GDM1 (cell line): Measurements from ENCODE around the gene RBM25.

Source experiments
- DNase-seq: peaks from one replicate; lab custom pipeline; 2025; lab: John Stamatoyannopoulos, UW

The RBM25 gene

DNA sequence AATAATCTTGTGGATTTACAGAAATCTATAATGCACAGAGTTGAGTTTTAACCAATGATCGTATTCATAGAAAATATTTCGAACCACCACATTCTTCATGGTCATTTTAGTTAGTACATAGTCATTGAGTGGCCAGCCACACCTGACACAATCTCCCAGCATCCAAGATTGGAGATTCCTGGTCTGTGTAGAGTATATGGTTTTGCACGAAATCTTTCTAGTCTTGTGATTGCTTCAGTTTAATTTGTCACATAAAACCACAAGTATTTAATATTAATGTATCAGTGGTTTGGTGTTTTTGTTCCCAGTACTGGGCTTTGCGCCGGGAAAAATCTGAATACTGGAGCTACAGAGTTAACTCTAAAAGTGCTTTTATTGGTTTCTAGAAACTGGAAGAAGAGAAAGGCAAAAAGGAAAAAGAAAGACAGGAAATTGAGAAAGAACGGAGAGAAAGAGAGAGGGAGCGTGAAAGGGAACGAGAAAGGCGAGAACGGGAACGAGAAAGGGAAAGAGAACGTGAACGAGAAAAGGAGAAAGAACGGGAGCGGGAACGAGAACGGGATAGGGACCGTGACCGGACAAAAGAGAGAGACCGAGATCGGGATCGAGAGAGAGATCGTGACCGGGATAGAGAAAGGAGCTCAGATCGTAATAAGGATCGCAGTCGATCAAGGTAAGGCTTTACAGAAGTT lies 44.6 kb downstream of the RBM25 start:
- no peak for DNase-seq

- DNase-seq: no peak
Measured at GRCh38 chr14:73105050-73105449, 46.7 kb downstream of the RBM25 start.

- no peak for DNase-seq
Measured at GRCh38 chr14:73105727-73106126, 47.4 kb downstream of the RBM25 start.

DNA sequence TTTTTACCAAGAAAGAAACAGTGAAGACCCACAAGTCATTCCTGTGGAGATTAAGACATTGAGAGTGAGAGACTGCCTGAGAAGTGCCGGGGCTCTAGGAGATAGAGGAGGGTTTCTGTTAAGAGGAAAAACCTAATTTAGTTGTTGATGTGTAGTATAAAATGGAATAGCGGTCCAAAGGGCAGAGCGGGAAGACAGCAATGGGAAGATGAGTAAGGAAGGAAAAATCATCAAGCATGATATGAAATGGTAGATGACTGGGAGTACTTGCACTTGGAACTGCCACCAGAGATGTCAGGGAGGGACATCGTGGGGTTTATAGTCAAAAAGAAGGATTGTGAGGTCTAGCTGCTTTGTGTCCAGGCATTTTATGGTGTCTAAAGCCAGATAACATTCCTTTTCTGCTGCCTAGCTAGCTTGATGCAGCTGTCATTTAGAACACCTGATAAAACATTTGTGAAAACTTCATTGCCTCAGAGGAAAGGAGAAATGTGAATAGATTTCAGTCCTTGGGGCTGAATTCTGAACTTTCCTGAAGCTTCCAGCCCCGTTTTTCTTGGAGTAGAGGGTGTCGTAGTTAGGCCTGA lies 57.8 kb downstream of the RBM25 start:
- no peak for DNase-seq

GRCh38 chr14:73124180-73124894 lies 66.0 kb downstream of the RBM25 start:
- no peak for DNase-seq

DNA sequence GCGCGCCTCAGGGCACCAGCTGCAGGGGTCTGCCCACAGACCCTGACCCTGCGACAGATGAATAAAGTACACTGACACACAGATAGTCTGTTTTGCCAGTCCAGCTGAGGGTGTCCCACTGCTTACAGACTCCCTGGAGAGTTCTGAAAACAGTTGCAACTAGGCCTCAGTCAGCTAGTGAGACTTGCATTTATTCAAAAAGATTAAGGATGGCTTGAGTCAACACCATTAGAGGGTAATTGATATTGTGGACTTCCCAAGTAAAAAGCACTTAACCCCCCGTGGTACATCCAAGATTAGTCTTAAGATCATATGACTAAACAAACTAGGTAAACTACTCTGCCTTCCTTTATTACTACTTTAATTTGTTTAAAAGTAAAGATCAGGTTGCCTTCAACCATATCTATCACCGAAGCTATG lies 66.8 kb downstream of the RBM25 start:
- DNase-seq: no peak

GRCh38 chr14:73125746-73126145 lies 67.4 kb downstream of the RBM25 start:
- DNase-seq: no peak

DNA sequence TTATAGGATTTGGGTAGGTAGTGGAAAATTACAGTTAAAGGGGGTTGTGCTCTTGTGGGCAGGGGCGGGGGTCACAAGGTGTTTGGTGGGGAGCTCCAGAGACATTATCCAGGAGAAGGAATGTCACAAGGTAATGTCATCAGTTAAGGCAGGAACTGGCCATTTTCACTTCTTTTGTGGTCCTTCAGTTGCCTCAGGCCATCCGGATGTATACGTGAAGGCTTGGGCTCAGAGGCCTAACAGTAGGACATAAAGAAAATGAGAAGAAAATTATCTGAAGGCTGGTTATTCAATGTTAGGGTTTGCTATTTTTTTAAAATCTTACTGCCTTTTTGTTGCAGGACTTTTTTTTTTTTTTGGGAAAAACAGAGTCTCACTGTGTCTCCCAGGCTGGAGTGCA lies 75.5 kb downstream of the RBM25 start:
- DNase-seq: no peak

DNA sequence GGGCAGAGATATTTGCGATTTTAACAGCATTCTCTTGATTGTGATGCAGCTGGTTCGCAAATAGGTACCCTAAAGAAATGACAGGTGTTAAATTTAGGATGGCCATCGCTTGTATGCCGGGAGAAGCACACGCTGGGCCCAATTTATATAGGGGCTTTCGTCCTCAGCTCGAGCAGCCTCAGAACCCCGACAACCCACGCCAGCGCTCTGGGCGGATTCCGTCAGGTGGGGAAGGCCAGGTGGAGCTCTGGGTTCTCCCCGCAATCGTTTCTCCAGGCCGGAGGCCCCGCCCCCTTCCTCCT lies 77.7 kb downstream of the RBM25 start:
- no peak for DNase-seq

- peak; percentile 89 for DNase-seq
Measured at GRCh38 chr14:73136387-73137225, 78.3 kb downstream of the RBM25 start, which contains the start of gene PSEN1. PSEN1 (plus strand) TSS chr14:73136507; CDS start chr14:73148020, 11,513 bp downstream.

GRCh38 chr14:73140811-73141323 lies 82.5 kb downstream of the RBM25 start:
- DNase-seq: no peak

- no peak for DNase-seq
Measured at GRCh38 chr14:73142216-73142615, 83.9 kb downstream of the RBM25 start.

DNA sequence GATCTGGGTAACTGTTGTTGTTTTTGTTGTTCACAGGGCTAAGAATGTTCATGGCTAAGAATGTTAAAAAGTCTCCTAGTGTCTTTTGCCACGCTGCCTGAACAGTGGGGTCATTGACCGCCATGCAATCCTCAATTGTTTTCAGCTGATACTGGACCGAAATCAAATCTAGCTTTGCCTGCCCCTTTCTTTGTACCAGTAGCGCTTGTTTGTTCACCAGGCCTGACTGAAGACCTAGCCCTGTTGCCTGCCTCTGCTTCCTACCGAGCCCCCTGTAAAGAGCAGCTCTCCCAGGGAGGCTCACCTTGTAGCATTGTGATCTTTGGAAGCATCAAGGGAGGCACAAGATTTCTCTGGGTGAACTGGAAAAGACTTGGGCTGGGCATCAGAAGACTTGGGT lies 84.7 kb downstream of the RBM25 start:
- DNase-seq: no peak

DNA sequence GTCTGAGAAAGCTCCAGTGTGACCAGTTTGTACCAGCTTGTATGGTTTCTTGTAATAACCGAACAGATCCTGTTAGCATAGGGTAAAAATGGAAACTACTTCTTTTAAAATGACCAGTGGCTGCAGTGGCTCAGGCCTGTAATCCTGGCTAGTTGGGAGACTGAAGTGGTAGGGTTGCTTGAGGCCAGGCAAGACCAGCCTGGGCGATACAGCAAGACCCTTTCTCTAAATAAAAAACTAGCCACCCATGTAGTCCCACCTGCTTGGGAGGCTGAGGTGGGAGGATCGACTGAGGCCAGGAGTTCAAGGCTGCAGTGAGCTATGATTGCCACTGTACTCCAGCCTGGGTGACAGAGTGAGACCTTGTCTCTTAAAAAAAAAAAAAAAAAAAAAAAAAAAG lies 85.3 kb downstream of the RBM25 start:
- no peak for DNase-seq

DNA sequence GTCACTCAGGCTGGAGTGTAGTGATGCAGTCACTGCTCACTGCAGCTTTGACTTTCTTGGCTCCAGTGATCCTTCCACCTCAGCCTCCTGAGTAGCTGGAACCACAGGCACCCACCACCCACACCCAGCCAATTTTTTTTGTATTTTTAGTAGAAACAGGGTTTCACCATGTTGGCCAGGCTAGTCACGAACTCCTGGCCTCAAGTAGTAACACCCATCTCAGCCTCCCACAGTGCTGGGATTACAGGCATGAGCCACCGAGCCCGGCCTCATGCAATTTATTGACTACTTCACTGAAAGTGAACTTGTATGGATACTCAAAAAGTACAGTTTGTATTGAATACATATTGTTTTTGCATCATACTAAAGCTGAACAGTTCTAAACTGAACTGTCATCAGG lies 87.0 kb downstream of the RBM25 start:
- no peak for DNase-seq

DNA sequence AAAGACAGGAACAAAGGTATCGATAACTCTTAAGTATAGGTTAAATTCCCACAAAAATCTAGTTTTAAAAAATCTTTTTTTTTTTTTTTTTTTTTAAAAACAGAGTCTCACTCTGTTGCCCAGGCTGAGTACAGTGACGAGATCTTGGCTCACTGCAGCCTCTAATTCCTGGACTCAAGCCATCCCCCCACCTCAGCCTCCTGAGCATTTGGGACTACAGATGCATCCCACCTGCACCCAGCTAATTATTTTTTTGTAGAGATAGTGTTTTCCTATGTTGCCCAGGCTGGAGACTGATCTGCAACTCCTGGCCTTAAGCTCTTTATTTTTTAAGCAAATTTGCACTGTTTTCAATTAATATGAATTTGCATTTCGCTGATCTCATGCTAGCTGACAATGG lies 87.8 kb downstream of the RBM25 start:
- no peak for DNase-seq

- DNase-seq: no peak
Measured at GRCh38 chr14:73149753-73150152, 91.4 kb downstream of the RBM25 start.

DNA sequence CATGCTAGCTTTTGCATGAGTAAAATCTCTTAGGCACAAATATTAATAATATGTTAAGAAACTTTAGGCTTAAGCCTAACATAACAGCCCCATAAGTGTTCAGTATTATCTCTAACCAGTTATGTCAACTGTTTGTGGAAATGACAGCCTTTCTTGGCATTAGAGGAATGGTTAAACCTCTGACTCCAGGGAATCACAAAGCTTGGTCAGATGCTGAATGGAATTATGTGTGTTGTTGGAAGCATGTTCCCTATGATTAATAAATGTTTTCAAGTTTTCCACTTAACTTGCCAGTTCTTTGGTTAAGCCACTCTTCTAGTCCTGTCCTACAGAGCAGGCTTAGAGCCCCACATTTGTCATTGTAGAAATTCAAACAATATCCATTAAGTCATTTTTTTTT lies 94.9 kb downstream of the RBM25 start:
- DNase-seq: no peak

GRCh38 chr14:73162251-73162650 lies 103.9 kb downstream of the RBM25 start:
- DNase-seq: no peak

DNA sequence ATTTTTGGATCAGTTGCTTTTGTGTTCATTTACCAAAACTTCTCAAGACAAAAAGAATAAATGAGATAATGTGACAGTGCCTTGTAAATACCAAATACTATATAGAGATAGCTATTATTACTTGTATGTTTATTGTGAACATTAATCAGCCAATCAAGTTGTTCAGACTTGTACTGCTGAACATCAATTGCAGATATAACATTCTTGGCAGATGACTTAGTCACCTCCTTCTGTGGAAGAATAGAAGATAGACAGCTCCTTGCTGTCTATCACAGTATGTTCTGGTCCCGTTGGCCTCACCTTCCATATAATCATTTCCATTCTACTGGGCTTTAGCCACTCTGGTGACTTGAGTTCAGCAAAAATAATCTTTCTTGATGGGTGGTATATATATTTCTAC lies 108.1 kb downstream of the RBM25 start:
- no peak for DNase-seq

DNA sequence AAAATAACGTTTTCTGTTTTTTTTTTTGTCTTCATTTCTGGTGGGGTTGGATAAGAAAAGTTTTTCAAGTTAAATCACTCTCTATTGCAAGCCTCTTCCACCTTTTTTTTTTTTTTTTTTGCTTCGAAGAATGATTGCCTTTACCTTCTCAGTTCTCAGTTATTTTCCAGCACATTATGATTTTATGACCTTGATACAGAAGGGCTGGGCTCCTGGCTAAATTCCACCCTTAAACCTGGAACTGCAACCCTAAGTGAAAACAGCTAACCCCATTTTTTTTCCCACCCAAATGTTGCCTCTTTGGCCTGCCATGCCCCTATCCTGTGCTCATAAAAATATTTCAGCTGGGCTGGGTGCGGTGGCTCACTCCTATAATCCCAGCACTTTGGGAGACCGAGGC lies 109.4 kb downstream of the RBM25 start:
- no peak for DNase-seq

DNA sequence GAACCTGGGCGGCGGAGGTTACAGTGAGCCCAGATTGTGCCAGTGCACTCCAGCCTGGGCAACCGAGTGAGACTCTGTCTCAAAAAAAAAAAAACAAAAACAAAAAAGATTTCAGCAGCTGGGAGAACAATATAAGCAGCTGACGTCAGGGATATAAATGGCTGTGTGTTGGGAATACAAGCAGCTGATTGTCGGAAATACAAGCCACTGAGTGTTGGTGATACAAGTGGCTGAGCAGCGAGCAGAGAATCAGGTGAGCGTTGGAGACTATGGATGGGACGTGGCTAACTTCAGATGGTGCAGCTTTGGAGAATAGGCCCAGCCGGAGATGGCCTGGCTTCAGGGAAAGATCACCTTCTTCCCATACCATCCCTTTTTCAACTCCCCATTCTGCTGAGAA lies 109.9 kb downstream of the RBM25 start:
- no peak for DNase-seq
